Measurements from ENCODE around the gene ADARB2.
"Not testable (repeated sequence)": the region's sequence is repeated elsewhere in the genome, so short reads cannot be mapped to it uniquely, and the experiment has no call there.

The ADARB2 gene

GRCh38 chr10:1641402-1641801 lies 95.9 kb downstream of the ADARB2 start:
- no peak for DNase-seq (ENCODE audit: low read depth)

GRCh38 chr10:1638889-1639419 lies 98.4 kb downstream of the ADARB2 start:
- DNase-seq (ENCODE audit: low read depth): no peak

- no peak for DNase-seq (ENCODE audit: low read depth)
Measured at GRCh38 chr10:1635340-1635739, 102.0 kb downstream of the ADARB2 start.

GRCh38 chr10:1634239-1634638 lies 103.1 kb downstream of the ADARB2 start:
- no peak for DNase-seq (ENCODE audit: low read depth)

- DNase-seq (ENCODE audit: low read depth): no peak
Measured at GRCh38 chr10:1633783-1634182, 103.5 kb downstream of the ADARB2 start.

- no peak for DNase-seq (ENCODE audit: low read depth)
Measured at GRCh38 chr10:1632596-1632995, 104.7 kb downstream of the ADARB2 start.

- no peak for DNase-seq (ENCODE audit: low read depth)
Measured at GRCh38 chr10:1632141-1632540, 105.2 kb downstream of the ADARB2 start.

- DNase-seq (ENCODE audit: low read depth): no peak
Measured at GRCh38 chr10:1631282-1631681, 106.0 kb downstream of the ADARB2 start.

- DNase-seq (ENCODE audit: low read depth): no peak
Measured at GRCh38 chr10:1630304-1630703, 107.0 kb downstream of the ADARB2 start.

GRCh38 chr10:1629326-1630198 lies 107.8 kb downstream of the ADARB2 start:
- DNase-seq (ENCODE audit: low read depth): no peak

GRCh38 chr10:1628757-1629156 lies 108.6 kb downstream of the ADARB2 start:
- no peak for DNase-seq (ENCODE audit: low read depth)

- no peak for DNase-seq (ENCODE audit: low read depth)
Measured at GRCh38 chr10:1627945-1628344, 109.4 kb downstream of the ADARB2 start.

GRCh38 chr10:1626835-1627234 lies 110.5 kb downstream of the ADARB2 start:
- DNase-seq (ENCODE audit: low read depth): no peak

GRCh38 chr10:1626410-1626809 lies 110.9 kb downstream of the ADARB2 start:
- DNase-seq (ENCODE audit: low read depth): no peak

GRCh38 chr10:1625731-1626130 lies 111.6 kb downstream of the ADARB2 start:
- DNase-seq (ENCODE audit: low read depth): no peak

- no peak for DNase-seq (ENCODE audit: low read depth)
Measured at GRCh38 chr10:1625079-1625478, 112.2 kb downstream of the ADARB2 start.

GRCh38 chr10:1624240-1624639 lies 113.1 kb downstream of the ADARB2 start:
- DNase-seq (ENCODE audit: low read depth): no peak

GRCh38 chr10:1620803-1621202 lies 116.5 kb downstream of the ADARB2 start:
- DNase-seq (ENCODE audit: low read depth): no peak

GRCh38 chr10:1617376-1618317 lies 119.7 kb downstream of the ADARB2 start:
- not testable (repeated sequence) for DNase-seq (ENCODE audit: low read depth)

GRCh38 chr10:1616701-1617100 lies 120.6 kb downstream of the ADARB2 start:
- not testable (repeated sequence) for DNase-seq (ENCODE audit: low read depth)

GRCh38 chr10:1615186-1615954 lies 122.0 kb downstream of the ADARB2 start:
- no peak for DNase-seq (ENCODE audit: low read depth)

- DNase-seq (ENCODE audit: low read depth): no peak
Measured at GRCh38 chr10:1613511-1613910, 123.8 kb downstream of the ADARB2 start.
